ENCODE data around the gene TACR1. TPM values are rescaled to one million over a fixed set of nuclear protein-coding genes. Genes with fewer than 3 reads are reported as not detected.

The TACR1 gene
- total RNA-seq, 1 donor from 2014 or later, result 1.0 TPM

DNA sequence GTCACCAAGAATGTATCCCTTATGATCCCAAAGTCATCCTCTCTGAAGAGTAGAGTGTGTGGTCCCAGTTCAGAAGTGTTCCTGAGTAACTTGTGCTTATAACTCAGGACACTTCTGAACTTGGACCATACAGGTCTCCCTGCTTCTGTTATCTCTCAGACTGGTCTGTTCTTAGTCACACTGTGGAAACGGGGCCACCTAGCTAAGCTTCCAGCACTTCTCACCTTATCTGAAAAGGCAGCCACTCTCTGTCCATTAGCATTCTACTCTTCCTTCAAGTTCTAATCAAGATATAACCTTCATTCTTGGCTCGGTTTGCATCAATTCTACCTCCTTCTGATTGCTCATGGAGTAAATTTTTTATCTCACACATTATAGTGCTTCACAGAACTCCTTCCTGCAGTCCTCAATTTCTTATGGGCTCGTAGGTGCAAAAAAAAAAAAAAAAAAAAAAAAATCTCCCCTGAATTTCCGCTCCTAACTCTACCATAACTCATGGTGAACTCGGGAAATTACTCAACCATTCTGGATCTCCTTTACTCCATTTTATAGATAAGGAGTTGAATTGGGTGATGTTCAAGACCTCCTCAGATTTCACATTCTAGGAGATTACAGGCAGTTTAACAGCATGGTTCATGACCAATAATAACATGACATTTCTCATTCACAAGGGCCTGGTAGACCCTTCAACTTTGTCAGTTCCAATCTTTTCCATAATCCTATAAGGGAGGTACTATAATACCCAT, 108.4 kb downstream of the TACR1 start:
- Mint-ChIP-seq H3K27me3 (ENCODE audit: unreplicated experiment) (peaks cover 2% of the 10 kb centered on the region), H3K36me3 (ENCODE audit: low read depth, unreplicated experiment) (no peaks in the 10 kb centered on the region), H3K27ac (ENCODE audit: unreplicated experiment) (no peak overlapping the region), H3K4me1 (ENCODE audit: unreplicated experiment) (no peaks in the 10 kb centered on the region), H3K4me3 (ENCODE audit: unreplicated experiment) (no peak overlapping the region), H3K9me3 (ENCODE audit: unreplicated experiment) (no peaks in the 10 kb centered on the region)
- no peak for DNase-seq (ENCODE audit: low spot score)
- no peak for TF ChIP-seq CTCF (IDR thresholded peaks at IDR 0.05; ENCODE audit: unreplicated experiment)

DNA sequence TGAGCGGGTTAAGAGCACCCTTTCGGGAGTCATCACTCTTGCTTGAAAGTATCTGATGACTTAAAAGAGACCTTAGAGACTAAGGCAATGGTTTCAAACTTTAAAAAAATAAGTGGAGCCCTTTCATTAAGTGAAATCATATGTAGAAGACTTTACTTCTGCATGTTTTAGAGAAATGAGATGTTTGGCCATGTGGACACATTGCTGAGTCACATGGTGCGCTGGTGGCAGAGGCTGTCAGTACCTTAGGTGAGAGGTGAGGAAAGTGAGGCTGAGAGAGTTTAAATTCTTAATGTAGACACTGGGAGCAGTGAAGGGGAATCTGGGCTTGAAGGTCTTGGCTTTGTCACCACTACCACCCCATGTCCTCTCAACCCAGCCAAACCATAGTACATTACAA, 109.8 kb downstream of the TACR1 start:
- Mint-ChIP-seq H3K27ac (ENCODE audit: unreplicated experiment) (no peak overlapping the region), H3K36me3 (ENCODE audit: low read depth, unreplicated experiment) (no peaks in the 10 kb centered on the region), H3K4me3 (ENCODE audit: unreplicated experiment) (no peak overlapping the region), H3K4me1 (ENCODE audit: unreplicated experiment) (no peaks in the 10 kb centered on the region), H3K27me3 (ENCODE audit: unreplicated experiment) (no peaks in the 10 kb centered on the region), H3K9me3 (ENCODE audit: unreplicated experiment) (no peaks in the 10 kb centered on the region)
- DNase-seq (ENCODE audit: low spot score), result no peak
- no peak for TF ChIP-seq CTCF (IDR thresholded peaks at IDR 0.05; ENCODE audit: unreplicated experiment)

GRCh38 chr2:75088791-75089190, 110.5 kb downstream of the TACR1 start:
- TF ChIP-seq CTCF (IDR thresholded peaks at IDR 0.05; ENCODE audit: unreplicated experiment), result no peak

GRCh38 chr2:75087736-75088135, 111.6 kb downstream of the TACR1 start:
- no peaks in the 10 kb centered on the region for H3K27me3 Mint-ChIP-seq (ENCODE audit: unreplicated experiment)
- TF ChIP-seq CTCF (IDR thresholded peaks at IDR 0.05; ENCODE audit: unreplicated experiment), result no peak
- H3K4me1 Mint-ChIP-seq (ENCODE audit: unreplicated experiment), result no peaks in the 10 kb centered on the region
- H3K4me3 Mint-ChIP-seq (ENCODE audit: unreplicated experiment), result no peak overlapping the region
- H3K36me3 Mint-ChIP-seq (ENCODE audit: low read depth, unreplicated experiment), result no peaks in the 10 kb centered on the region
- DNase-seq (ENCODE audit: low spot score), result no peak
- H3K9me3 Mint-ChIP-seq (ENCODE audit: unreplicated experiment), result no peaks in the 10 kb centered on the region
- H3K27ac Mint-ChIP-seq (ENCODE audit: unreplicated experiment), result no peak overlapping the region

More at GRCh38 chr2:75088791-75089190, 110.5 kb downstream of the TACR1 start:
- Mint-ChIP-seq H3K4me1 (ENCODE audit: unreplicated experiment) (no peaks in the 10 kb centered on the region), H3K36me3 (ENCODE audit: low read depth, unreplicated experiment) (no peaks in the 10 kb centered on the region), H3K27me3 (ENCODE audit: unreplicated experiment) (no peaks in the 10 kb centered on the region), H3K4me3 (ENCODE audit: unreplicated experiment) (no peak overlapping the region), H3K9me3 (ENCODE audit: unreplicated experiment) (no peaks in the 10 kb centered on the region), H3K27ac (ENCODE audit: unreplicated experiment) (no peak overlapping the region)
- DNase-seq (ENCODE audit: low spot score), result no peak

- Mint-ChIP-seq H3K4me3 (ENCODE audit: unreplicated experiment) (no peak overlapping the region), H3K9me3 (ENCODE audit: unreplicated experiment) (no peaks in the 10 kb centered on the region), H3K27me3 (ENCODE audit: unreplicated experiment) (no peaks in the 10 kb centered on the region), H3K36me3 (ENCODE audit: low read depth, unreplicated experiment) (no peaks in the 10 kb centered on the region), H3K4me1 (ENCODE audit: unreplicated experiment) (no peaks in the 10 kb centered on the region), H3K27ac (ENCODE audit: unreplicated experiment) (no peak overlapping the region)
- DNase-seq (ENCODE audit: low spot score), result no peak
- no peak for TF ChIP-seq CTCF (IDR thresholded peaks at IDR 0.05; ENCODE audit: unreplicated experiment)
Measured at GRCh38 chr2:75079575-75079974, 119.7 kb downstream of the TACR1 start.
